Activated T-helper 9 cell treated with anti-CD3 and anti-CD28 coated beads, Interleukin-2, amount 50 U/mL, for 16 hours (primary cell): ENCODE measurements around the gene C19orf38.

Experiments
- DNase-seq: peaks from one replicate; pipeline ENCODE4 v3.0.0-alpha.2; 2020; ENCODE audit warnings: low read depth

The C19orf38 gene

GRCh38 chr19:10911579-10912363 lies 63.6 kb downstream of the C19orf38 start:
- DNase-seq, result no peak

DNA sequence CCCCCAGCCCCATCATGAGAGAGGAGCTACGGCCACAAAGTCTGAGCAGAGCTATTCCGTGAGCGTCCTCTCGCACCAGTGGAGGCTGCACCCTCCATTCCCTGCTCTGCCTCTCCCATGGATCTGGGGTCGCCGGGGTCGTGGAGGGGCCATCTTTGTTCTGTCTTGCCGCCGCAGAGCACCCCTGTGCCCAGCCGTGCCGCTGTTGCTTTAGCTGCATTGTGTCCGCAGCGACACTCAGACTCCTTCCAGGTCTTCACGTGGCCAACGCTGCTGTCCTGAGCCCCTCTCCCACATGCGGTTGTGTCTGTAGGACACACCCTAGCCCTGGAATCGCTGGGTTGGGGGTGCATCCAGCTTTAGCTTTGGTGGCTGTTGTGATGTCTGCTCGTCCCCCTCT lies 64.4 kb downstream of the C19orf38 start:
- no peak for DNase-seq

- no peak for DNase-seq
These were observed 65.6 kb downstream of the C19orf38 start for GRCh38 chr19:10913716-10914340.

DNA sequence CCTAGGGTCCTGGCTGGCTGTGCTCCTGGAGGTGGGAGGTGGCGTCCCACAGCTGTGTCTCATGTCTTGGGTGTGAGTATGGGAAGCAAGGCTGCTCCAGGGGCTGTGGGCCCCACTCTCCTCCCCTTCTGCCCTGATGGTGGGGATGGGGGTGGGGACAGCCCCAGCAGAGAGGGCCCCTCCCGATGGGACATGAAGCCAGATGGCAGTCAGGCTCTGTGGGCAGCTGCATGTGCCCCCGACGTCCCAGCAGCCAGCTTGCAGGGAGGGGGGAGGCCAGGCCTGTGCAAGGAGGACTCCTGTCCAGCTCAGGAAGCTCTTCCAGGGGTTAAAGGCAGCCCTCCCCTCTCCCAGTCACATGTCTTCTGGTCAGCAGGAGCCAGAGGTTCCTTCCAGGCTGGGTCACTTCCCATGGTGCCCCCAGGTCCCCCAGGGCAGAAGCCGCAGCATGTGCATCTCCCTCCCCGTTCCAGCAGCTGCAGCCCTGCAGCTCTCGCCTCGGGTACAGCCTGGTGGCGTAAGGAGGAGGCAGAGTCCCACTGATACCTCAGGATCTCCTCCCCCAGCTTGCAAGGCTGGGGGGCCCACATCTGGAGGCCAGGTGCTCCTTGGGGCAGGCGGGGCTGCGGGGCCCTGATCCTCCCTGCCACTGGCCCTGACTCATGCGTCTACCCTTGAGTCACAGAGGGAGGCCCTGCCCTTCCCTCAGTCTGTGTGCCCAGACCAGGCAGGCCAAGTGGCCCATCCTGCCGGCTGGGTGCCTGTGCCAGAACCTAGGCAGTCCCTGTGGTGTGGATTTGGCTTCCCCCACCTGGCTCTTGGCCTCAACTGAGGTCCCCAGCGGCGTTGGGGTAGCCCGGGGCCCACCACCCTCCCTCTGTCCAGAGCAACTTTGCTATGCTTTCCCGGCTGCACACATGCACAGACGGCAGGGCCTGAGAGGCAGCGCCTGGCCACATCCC lies 67.2 kb downstream of the C19orf38 start:
- DNase-seq, result no peak

GRCh38 chr19:10916602-10917001 lies 68.4 kb downstream of the C19orf38 start:
- no peak for DNase-seq

GRCh38 chr19:10918359-10918758 lies 70.1 kb downstream of the C19orf38 start:
- DNase-seq, result no peak
